ENCODE measurements around the gene DGCR6L.
"Not testable (repeated sequence)": the region's sequence is repeated elsewhere in the genome, so short reads cannot be mapped to it uniquely, and the experiment has no call there.

Gene DGCR6L

DNA sequence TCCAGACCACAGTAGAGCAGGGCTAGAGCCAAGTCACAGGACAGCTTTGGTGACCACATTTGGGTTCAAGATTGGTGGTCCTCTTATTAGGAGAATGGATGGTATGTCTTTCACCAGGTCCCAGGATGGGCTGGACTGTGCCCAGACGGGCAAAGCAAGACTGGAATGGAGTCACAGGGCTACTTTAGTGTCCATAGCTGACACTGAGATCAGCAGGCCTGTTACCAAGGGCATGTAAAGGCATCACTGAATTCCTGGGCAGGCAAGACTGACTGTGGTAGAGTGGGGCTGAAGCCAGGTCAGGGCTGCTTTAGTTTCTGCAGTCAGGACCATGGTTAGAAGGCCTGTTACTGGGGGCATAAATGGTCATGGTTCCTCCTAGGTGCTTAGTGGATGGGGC lies 6.1 kb upstream of the DGCR6L start:
- DNase-seq (ENCODE audit: low read depth), result not testable (repeated sequence)

DNA sequence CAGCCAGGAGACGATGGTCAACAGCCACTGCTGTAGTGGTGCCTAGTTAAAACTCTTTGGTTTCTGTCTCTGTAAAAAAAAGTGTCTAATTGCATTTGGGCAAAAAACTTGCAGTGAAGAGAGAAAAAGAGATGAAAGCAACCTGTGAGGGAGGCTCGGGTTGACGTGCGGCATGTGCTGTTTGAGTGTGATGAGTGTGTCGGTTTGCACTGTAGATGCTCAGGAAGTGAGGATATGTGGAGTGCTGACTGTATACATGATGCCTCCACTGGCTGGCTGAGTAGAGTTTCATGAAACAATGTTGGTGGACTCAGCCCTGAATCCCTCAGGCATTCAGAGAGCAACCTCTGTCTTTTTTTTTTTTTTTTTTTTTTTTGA lies 4.3 kb upstream of the DGCR6L start:
- no peak for DNase-seq (ENCODE audit: low read depth)

DNA sequence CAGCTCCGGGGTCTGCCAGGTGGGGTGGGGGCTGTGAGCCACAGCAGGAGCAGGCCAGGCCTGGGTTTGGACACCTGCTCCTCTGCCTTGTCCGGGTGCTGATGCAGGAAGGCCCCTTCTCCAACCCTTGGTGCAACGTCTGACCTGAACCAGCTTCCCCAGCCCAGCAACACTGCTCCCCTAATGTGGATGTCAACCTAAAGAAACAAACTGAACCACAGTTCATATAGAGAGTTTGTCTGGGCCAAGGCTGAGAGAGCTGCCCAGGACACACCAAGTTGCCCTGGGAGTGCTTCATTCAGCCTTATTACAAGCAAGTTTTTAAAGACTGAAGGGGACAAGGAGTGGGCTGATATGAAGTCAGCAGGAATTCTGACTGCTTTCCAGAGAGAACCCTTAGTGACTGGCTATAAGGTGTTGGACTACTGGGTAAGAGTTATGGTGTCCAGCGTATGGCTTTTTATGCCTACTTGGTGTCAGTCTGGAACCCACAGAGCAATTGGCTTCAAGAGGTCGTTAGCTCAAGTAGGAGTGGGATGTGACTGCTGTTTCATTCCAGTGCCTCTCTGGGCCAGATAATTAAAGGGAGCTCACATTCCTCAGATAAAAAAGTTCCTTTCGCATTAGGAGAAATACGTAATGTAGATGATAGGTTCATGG lies 1.8 kb upstream of the DGCR6L start:
- DNase-seq (ENCODE audit: low read depth), result not testable (repeated sequence)

DNA sequence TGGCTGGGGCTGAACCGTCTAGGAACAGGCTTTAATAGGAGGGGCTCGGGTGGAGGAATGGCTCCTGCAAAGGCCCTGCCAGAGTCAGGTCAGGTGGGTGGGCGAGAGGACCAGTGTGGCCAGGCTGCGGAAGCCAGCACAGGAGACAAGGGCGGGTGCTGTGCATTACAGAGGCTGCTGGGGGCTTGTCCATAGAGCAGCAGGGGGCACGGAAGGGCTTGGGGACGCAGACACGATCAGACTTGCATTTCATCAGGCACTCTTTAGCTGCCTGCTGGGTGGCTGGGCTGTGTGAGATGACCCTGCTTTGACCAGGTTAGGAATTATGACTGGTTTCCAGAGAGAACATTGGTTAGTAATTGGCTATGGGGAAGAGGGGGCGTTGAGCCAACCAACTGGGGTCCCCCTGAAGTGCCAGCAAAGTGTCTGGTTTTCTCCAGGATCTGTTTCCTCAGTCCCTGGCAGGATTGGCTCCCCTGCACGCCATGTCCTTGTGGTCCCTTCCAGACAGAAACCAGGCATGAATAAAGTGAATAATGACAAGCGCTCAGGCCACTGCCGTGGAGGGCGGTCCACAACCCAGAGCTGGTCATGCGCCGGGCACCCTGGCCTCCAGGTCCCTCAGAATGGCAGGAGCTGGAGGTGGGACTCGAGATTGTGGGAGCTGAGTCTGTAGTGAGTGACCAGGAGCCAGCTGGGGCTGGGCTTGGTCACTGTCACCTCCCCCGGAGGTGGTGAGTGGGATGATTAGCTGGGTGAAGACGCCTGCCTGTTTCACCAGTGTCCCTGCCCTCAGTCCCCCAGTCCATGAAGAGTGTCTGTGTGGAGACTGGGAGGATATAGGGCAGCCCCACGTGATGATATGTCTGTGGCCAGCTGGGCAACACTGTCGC lies 1.0 kb upstream of the DGCR6L start:
- not testable (repeated sequence) for DNase-seq (ENCODE audit: low read depth)

- DNase-seq (ENCODE audit: low read depth), result no peak
Observed at GRCh38 chr22:20319041-20319744, 667 bp downstream of the DGCR6L start.

GRCh38 chr22:20318043-20318688 lies 1.7 kb downstream of the DGCR6L start:
- not testable (repeated sequence) for DNase-seq (ENCODE audit: low read depth)

DNA sequence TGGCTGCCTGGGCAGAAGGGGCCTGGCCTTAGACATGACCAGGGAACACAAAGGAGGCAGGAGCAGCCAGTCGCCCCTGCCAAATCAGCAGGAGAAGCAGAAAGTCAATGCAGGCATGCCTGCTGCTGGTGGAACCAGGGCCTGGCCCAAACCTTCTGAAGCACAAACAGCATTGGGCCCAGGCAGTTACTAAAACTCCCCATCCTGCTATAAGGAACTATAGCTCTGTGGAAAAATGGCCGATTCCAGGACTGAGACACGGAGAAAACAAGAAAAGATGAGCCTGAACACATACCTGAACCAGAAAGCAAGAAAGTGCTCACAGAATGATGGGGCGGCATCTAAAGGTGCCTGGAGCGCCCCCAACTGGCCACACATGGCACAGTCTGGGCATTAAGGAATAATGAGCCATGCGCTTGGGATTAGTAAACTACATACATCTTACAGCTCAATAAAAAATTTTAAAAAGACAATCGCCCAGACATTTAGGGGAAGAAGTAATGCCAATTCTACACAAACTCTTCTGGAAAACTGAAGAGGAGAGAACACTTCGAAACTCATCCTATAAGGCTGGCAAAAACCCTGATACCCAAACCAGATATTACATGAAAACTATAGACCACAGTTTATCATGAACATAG lies 2.3 kb downstream of the DGCR6L start:
- not testable (repeated sequence) for DNase-seq (ENCODE audit: low read depth)

DNA sequence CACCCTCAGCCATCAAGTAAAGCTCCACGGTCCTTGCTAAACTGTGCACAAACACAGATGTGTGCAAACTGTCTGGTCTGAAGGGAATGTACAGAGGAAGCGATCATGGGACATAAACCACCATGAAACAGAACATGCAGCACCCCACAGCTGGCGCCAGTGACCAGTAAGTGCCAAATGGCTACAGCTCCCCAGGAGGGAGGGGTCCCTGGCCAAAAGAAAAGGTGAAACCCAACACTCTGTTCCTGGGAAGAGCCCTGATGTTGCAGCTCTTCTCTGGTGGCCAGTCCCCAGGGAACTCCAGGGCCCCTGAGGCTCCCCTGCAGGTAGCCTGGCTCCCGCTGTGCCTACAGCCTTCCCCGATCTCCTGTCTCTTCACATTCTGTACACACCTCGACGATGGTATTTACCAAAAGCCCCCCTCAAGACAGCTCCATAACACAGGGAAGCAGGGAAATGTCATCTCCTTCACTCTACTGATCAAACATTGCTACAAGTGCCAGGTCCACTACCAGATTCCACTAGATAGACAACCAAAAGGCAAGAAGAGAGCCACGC lies 2.9 kb downstream of the DGCR6L start:
- DNase-seq (ENCODE audit: low read depth), result no peak

DNA sequence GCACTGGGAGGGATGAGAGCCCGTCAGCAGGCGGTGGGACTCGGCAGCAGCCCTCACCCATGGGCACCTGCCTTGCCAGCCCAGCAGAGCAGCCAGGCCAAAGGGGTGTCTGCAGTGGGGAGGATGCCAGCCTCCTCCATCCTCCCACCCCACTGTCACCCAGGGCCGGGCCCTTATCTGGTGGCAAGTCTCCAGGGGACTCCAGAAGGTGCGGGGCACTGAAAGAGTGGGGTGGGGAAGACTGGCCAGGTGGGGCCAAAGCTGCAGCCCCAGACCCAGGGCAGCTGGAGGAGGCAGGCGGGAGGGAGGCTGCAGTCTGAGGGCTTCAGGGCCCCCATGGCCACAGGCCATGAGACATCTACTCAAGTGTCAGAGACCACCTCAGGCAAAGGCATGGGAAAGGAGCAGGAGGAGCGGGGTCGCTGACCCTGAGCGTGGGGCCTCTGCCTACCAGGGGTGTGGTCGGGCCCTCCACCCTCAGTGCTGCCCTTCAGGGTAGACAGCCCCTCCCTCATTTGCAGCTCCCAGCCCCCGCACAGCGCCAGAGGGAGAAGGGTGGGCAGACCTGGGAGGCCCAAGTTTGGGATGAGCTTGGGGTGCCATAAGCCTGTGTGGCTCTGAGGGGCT lies 3.5 kb downstream of the DGCR6L start:
- no peak for DNase-seq (ENCODE audit: low read depth)

GRCh38 chr22:20315337-20316216 lies 4.3 kb downstream of the DGCR6L start:
- DNase-seq (ENCODE audit: low read depth), result no peak

GRCh38 chr22:20314741-20315336 lies 5.0 kb downstream of the DGCR6L start:
- not testable (repeated sequence) for DNase-seq (ENCODE audit: low read depth)

GRCh38 chr22:20314206-20314605 lies 5.7 kb downstream of the DGCR6L start:
- not testable (repeated sequence) for DNase-seq (ENCODE audit: low read depth)

DNA sequence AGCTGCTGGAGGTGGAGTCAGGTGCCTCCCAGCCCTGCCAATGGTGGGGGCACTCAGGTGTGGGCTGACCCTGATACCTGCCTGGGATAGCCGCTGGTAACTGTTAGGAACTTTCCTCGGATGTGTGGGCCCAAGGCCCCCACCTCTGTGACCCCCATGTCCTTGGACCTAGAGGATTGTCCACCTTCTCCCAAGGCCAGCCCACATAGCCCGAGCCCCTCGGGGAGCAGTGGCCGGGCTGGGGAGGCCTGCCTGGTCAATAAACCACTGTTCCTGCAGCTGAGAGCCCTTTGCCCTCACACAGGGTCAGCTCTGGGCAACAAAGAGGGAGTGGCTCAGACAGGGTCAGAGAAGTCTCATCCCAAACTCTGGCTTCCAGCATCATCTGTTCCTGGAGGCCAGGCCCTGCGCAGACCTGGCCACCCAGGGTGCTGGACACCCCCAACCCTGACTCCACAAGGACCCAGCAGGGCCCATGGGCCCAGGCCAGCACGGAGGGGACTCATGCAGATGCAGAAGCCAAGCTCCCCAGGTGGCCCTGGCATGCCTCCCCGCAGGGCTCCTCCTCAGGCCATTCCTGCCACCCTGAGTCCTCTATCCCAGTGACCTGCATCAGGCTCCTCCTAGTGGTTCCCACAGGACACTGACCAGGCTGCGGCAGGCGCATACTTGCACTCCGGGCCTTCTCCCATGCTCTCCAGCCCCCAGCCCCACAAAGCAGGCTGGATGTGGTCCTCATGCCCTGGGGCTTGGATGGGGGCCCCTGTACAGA lies 6.4 kb downstream of the DGCR6L start:
- not testable (repeated sequence) for DNase-seq (ENCODE audit: low read depth)

DNA sequence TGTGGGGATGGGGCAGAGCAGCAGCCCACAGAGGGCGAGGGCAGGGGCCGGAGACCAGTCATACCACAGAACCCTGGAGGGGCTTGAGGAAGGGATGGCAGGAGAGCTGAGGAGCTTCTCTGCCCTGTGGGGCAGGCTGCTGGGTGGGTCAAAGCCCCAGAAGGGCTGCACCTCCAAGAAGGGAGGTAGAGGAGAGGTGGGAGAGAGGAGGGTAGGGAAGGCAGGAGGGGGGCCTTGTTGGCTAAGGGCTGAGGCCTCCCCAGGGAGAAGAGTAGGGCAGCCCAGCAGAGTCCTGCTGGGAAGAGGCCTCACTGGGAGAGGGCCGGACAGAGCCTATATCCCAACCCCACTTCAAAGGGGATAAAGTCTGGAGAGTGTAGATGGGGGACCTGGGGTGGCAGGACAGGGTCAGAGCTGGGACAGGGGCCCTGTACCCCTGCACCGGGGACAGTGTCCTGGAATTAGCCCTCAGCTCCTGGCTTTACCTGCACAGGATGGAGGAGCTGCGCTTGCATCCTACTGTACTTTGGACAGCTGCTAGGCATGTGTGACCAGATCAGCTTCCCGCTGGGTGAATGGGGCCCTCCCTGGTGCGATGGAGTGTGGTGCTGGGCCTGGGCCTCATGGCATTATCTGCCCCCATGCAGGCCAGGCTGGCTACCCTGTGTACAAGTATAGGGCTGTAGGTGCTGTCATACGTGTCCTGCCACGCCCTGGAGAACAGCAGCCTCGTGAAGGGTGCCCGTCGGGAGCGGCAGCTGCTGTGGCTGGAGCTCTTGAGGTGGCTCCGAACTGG lies 7.3 kb downstream of the DGCR6L start:
- DNase-seq (ENCODE audit: low read depth), result no peak

- DNase-seq (ENCODE audit: low read depth), result not testable (repeated sequence)
Observed at GRCh38 chr22:20311249-20312062, 8.4 kb downstream of the DGCR6L start.

- not testable (repeated sequence) for DNase-seq (ENCODE audit: low read depth)
Observed at GRCh38 chr22:20310773-20311172, 9.1 kb downstream of the DGCR6L start.

GRCh38 chr22:20310180-20310579 lies 9.7 kb downstream of the DGCR6L start:
- DNase-seq (ENCODE audit: low read depth), result not testable (repeated sequence)

All from stimulated activated CD8-positive, alpha-beta memory T cell treated with anti-CD3 and anti-CD28 coated beads, Interleukin-15, amount 100 ng/mL, for 1 hour (primary cell).